Measurements from ENCODE around the gene FAM111A. TPM values are rescaled to one million over a fixed set of nuclear protein-coding genes. Genes with fewer than 3 reads are reported as not detected.

Gene FAM111A
- total RNA-seq, 2 experiments from 2014 or later, result 32.8 to 34.4 TPM

GRCh38 chr11:59145534-59145933, 2.9 kb downstream of the FAM111A start:
- Mint-ChIP-seq H3K4me1 (ENCODE audit: low read depth) (peaks cover 62% of the 10 kb centered on the region), H3K27ac (peak overlapping the region; percentile 90), H3K4me3 (peak overlapping the region; percentile 94), H3K27me3 (no peaks in the 10 kb centered on the region), H3K9me3 (no peaks in the 10 kb centered on the region), H3K36me3 (ENCODE audit: low read depth) (peaks cover 50% of the 10 kb centered on the region)
- CTCF ChIA-PET, result interaction anchor here (0.9 to 9.6 kb wide), 5 partner anchors 10 to 578 kb away, joined by 3 to 87 read pairs (median 18); partner anchors contain the start of gene DTX4
- H3K9me3 ChIP-seq (ENCODE audit: control insufficient read depth in 1 of 2, insufficient read depth in 1 of 2, low read length in 2 of 2), result no peaks in the 10 kb centered on the region
- intact Hi-C loops (cut with DNase I, micrococcal nuclease), result loop anchor here (10.0 kb wide), 5 partner anchors 519 to 1821 kb away; partner anchors contain the start of genes LPXN (in 1 of the 2), P2RX3 (in 1 of the 2), PATL1 (in 1 of the 2) and SSRP1 (in 1 of the 2)
- POLR2A ChIA-PET, result interaction anchor here (1.0 to 2.2 kb wide), 2 partner anchors 13 to 20 kb away, joined by 3 to 8 read pairs; no protein-coding TSS in a partner anchor
- H3K27ac ChIP-seq (ENCODE audit: low read depth in 1 of 2, low read length in 2 of 2), result no peak overlapping the region
- peaks cover 21% of the 10 kb centered on the region for H3K36me3 ChIP-seq (ENCODE audit: insufficient read depth, low read length)
- ATAC-seq (ENCODE audit: poor library complexity) (no peak), DNase-seq (peak in 3 of 14 experiments; percentile 4 to 56 (median 44))
- H3K4me1 ChIP-seq (ENCODE audit: insufficient read depth, low read length), result peaks cover 23% of the 10 kb centered on the region
- no peak for TF ChIP-seq CTCF (IDR thresholded peaks at IDR 0.05)
- H3K27me3 ChIP-seq (ENCODE audit: control insufficient read depth in 1 of 2, insufficient read depth in 2 of 2, low read length in 2 of 2), result no peaks in the 10 kb centered on the region
- no peak overlapping the region for H3K4me3 ChIP-seq (ENCODE audit: low read length)

GRCh38 chr11:59151761-59152160, 9.1 kb downstream of the FAM111A start:
- ChIA-PET POLR2A (interaction anchor here (2.4 kb wide), 1 partner anchor 10 kb away, joined by 6 read pairs; the partner anchor contains the start of gene FAM111A), CTCF (interaction anchor here (0.7 to 3.0 kb wide), 3 partner anchors 9 to 94 kb away, joined by 3 to 11 read pairs (median 3); partner anchors contain the start of genes DTX4 and FAM111A)
- intact Hi-C loops (cut with DNase I, micrococcal nuclease), result no loop called here
- H3K4me3 Mint-ChIP-seq, result peak overlapping the region; percentile 47
- Histone ChIP-seq H3K9me3 (ENCODE audit: control insufficient read depth in 1 of 2, insufficient read depth in 1 of 2, low read length in 2 of 2) (no peaks in the 10 kb centered on the region), H3K4me3 (ENCODE audit: low read length) (no peak overlapping the region), H3K36me3 (ENCODE audit: insufficient read depth, low read length) (peaks cover 27% of the 10 kb centered on the region), H3K27ac (ENCODE audit: low read depth in 1 of 2, low read length in 2 of 2) (no peak overlapping the region), H3K4me1 (ENCODE audit: insufficient read depth, low read length) (peaks cover 3% of the 10 kb centered on the region), H3K27me3 (ENCODE audit: control insufficient read depth in 1 of 2, insufficient read depth in 2 of 2, low read length in 2 of 2) (no peaks in the 10 kb centered on the region)
- no peak for TF ChIP-seq CTCF (IDR thresholded peaks at IDR 0.05)
- DNase-seq (no peak), ATAC-seq (ENCODE audit: poor library complexity) (no peak)
- H3K36me3 Mint-ChIP-seq (ENCODE audit: low read depth), result peaks cover 47% of the 10 kb centered on the region
- peaks cover 35% of the 10 kb centered on the region for H3K4me1 Mint-ChIP-seq (ENCODE audit: low read depth)
- peak overlapping the region; percentile 72 for H3K27ac Mint-ChIP-seq
- no peaks in the 10 kb centered on the region for H3K9me3 Mint-ChIP-seq
- no peaks in the 10 kb centered on the region for H3K27me3 Mint-ChIP-seq

GRCh38 chr11:59152312-59152951, 9.8 kb downstream of the FAM111A start:
- intact Hi-C loops (cut with DNase I, micrococcal nuclease), result no loop called here
- H3K27ac Mint-ChIP-seq, result peak overlapping the region; percentile 72
- POLR2A ChIA-PET, result interaction anchor here (2.4 kb wide), 1 partner anchor 10 kb away, joined by 6 read pairs; the partner anchor contains the start of gene FAM111A
- CTCF ChIA-PET, result interaction anchor here (1.0 to 3.0 kb wide), 2 partner anchors 10 to 19 kb away, joined by 3 to 11 read pairs; partner anchors contain the start of genes DTX4 and FAM111A
- peaks cover 35% of the 10 kb centered on the region for H3K4me1 Mint-ChIP-seq (ENCODE audit: low read depth)
- peak overlapping the region; percentile 31 for H3K4me3 ChIP-seq (ENCODE audit: low read length)
- TF ChIP-seq CTCF (IDR thresholded peaks at IDR 0.05), result no peak
- no peaks in the 10 kb centered on the region for H3K27me3 ChIP-seq (ENCODE audit: control insufficient read depth in 1 of 2, insufficient read depth in 2 of 2, low read length in 2 of 2)
- no peaks in the 10 kb centered on the region for H3K27me3 Mint-ChIP-seq
- peaks cover 40% of the 10 kb centered on the region for H3K36me3 Mint-ChIP-seq (ENCODE audit: low read depth)
- no peak for ATAC-seq (ENCODE audit: poor library complexity)
- no peak overlapping the region for H3K27ac ChIP-seq (ENCODE audit: low read depth in 1 of 2, low read length in 2 of 2)
- H3K9me3 Mint-ChIP-seq, result no peaks in the 10 kb centered on the region
- no peaks in the 10 kb centered on the region for H3K9me3 ChIP-seq (ENCODE audit: control insufficient read depth in 1 of 2, insufficient read depth in 1 of 2, low read length in 2 of 2)
- peaks cover 3% of the 10 kb centered on the region for H3K4me1 ChIP-seq (ENCODE audit: insufficient read depth, low read length)
- peak in 1 of 14 experiments; percentile 36 for DNase-seq
- peaks cover 21% of the 10 kb centered on the region for H3K36me3 ChIP-seq (ENCODE audit: insufficient read depth, low read length)
- H3K4me3 Mint-ChIP-seq, result peak overlapping the region; percentile 72
